ENCODE results near the gene DBNL.

Gene DBNL

DNA sequence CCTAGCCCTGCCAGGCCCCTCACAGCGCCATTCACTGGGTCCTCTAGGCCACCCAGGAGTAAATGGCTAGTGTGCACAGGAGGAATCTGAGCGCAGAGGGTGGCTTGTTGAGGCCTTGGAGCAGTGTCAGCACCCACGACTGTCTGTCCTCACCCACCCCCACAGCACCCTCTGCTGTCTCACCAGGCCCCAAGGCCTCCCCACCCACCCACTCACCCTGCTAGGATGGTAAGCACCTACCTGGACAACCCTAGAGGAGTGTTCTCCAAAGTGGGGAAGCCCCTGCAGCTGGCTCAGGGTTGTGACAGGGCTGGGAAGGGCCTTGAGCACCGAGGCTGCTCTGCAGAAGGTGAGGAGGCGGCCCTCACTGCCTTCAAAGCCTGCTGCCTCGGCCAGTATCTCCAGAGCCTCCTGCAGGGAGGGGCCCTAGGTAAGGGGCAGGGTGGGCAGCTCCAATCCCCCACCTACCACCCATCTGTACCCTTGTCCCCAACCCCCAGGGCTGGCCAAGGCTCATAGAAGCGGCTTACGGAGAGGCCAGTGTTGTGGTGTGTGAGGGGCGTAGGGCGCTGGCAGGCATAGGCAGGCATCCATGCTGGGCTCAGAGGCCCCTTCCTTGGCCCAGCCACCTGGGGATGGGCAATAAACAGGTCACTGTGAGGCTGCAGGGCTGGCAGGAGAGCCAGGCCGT is 35.0 kb downstream of the DBNL start:
- H3K36me3 Mint-ChIP-seq (ENCODE audit: insufficient read depth) = peaks cover 30% of the 10 kb centered on the region
- peaks cover 38% of the 10 kb centered on the region for H3K4me1 Mint-ChIP-seq
- no peaks in the 10 kb centered on the region for H3K27me3 Mint-ChIP-seq
- no peaks in the 10 kb centered on the region for H3K9me3 Mint-ChIP-seq
- no peak for DNase-seq (ENCODE audit: low spot score in 2 of 2)
- H3K27ac Mint-ChIP-seq (ENCODE audit: low read depth) = no peak overlapping the region
- no peak overlapping the region for H3K4me3 Mint-ChIP-seq
- ATAC-seq (replicated peaks; ENCODE audit: extremely low read depth, poor library complexity, severe bottlenecking) = no peak

DNA sequence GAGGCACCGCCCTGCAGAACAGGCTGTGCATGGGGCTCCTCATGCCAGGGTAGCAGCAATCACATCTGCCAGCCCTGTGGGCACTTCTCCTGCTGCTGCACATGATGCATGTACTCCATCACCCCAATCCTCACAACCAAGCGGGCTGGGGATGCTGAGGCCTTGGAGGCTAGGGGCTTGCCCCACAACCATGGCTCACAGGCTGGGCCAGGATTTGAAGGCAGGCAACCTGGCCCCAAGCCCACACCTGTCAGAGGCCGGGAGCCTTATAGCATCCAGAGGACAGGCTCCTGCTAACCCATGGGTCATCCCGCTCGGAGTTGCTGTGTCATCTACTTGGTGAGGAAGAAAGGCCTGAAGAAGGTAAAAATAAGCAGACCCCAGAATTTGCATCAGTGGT is 35.6 kb downstream of the DBNL start:
- H3K36me3 Mint-ChIP-seq (ENCODE audit: insufficient read depth) = peaks cover 25% of the 10 kb centered on the region
- H3K27me3 Mint-ChIP-seq = no peaks in the 10 kb centered on the region
- H3K4me1 Mint-ChIP-seq = peaks cover 38% of the 10 kb centered on the region
- ATAC-seq (replicated peaks; ENCODE audit: extremely low read depth, poor library complexity, severe bottlenecking) (no peak), DNase-seq (ENCODE audit: low spot score in 2 of 2) (no peak)
- H3K4me3 Mint-ChIP-seq = no peak overlapping the region
- no peak overlapping the region for H3K27ac Mint-ChIP-seq (ENCODE audit: low read depth)
- no peaks in the 10 kb centered on the region for H3K9me3 Mint-ChIP-seq

DNA sequence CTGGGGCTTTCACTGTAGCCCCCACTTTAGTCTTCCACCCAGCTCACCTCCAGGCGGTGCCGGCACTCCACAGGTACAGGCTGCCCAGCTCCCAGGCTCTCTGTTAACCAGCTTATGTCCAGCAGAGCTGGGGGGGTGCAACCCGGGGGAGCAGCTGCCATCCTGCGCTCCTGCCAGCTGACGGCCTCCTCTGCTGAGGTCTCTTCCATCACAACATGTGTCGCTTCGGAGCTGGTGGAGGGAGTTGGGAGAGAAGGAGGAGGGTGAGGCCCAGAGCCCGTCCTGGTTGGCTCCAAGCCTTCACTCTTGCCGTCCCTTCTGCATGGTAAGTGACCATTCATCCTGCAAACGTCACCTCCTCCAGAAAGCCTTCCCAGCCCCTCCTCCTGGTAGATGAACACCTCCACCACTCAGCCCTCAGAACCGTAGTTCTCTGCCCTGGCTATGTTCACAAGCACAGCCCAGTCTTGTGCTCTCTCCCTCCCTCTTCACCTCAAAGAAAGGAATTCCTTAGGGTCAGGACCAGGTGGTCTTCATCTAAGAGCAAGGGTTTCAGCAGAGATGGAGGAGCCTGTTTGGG is 36.3 kb downstream of the DBNL start:
- Mint-ChIP-seq H3K9me3 (no peaks in the 10 kb centered on the region), H3K36me3 (ENCODE audit: insufficient read depth) (peaks cover 20% of the 10 kb centered on the region), H3K27me3 (no peaks in the 10 kb centered on the region), H3K4me1 (peaks cover 38% of the 10 kb centered on the region), H3K4me3 (peak overlapping the region; percentile 84), H3K27ac (ENCODE audit: low read depth) (peak overlapping the region; percentile 89)
- DNase-seq (ENCODE audit: low spot score in 2 of 2) (no peak), ATAC-seq (replicated peaks; ENCODE audit: extremely low read depth, poor library complexity, severe bottlenecking) (no peak)

DNA sequence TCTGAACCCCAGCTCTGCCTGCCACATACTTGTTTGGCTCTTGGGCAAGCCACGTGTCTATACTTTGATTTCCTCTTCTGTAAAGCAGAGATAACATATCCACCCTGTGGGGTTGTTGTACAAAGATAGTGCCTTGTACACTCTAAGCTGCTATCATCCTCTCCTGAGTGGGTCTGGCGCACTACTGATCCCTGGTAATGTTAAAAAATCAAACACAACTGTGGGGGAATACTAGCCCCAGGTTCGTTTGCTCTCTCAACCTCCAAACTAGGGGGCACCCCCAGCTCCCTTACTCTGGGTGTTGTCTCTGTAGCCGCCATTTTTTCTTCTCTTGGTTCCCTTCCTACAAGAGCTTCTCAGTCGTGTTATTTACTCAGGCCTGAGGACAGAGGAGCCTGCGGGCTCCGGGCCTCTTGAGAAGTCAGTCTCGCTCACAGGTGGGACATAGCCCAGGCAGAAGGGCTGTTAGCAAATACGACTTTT is 36.8 kb downstream of the DBNL start:
- peak overlapping the region; percentile 84 for H3K4me3 Mint-ChIP-seq
- peaks cover 18% of the 10 kb centered on the region for H3K36me3 Mint-ChIP-seq (ENCODE audit: insufficient read depth)
- DNase-seq (ENCODE audit: low spot score in 2 of 2) = no peak
- ATAC-seq (replicated peaks; ENCODE audit: extremely low read depth, poor library complexity, severe bottlenecking) = no peak
- H3K9me3 Mint-ChIP-seq = no peaks in the 10 kb centered on the region
- peaks cover 38% of the 10 kb centered on the region for H3K4me1 Mint-ChIP-seq
- no peaks in the 10 kb centered on the region for H3K27me3 Mint-ChIP-seq
- peak overlapping the region; percentile 89 for H3K27ac Mint-ChIP-seq (ENCODE audit: low read depth)

DNA sequence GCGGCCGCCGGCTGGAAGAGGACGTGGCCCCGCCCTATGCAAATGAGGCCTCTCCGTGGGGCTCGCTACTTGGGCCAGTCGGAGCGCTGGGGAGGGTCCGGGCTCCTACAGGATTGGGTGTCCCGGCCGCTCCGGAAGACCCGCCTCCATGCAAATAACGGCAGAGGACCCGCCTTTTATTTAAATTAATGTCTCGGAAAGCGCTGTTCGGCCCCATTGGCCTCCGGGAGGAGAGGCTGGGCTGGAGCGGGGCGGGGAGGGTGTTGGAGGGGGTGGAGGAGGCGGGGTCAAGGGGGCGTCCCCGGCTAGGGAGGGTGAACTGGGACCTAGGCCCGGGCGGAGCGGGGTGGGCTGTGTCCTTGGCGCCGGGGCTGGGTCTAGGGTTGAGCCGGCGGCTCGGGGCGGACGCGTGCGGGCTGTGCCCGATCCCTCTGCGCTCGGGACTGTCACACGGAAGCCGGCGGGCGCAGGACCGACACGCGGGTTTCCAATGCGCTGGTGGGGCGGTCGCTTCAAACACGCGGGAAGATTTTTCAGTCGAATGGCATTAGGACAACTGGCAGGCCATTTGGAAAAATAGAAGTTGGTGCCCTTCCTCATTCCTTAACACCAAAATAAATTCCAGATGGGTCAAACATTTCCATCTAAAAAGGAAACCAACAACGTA is 38.2 kb downstream of the DBNL start:
- DNase-seq (ENCODE audit: low spot score in 2 of 2) (peak; percentile 90 to 96), ATAC-seq (replicated peaks; ENCODE audit: extremely low read depth, poor library complexity, severe bottlenecking) (peak; percentile 93)
- peak overlapping the region; percentile 84 for H3K4me3 Mint-ChIP-seq
- H3K36me3 Mint-ChIP-seq (ENCODE audit: insufficient read depth) = peaks cover 15% of the 10 kb centered on the region
- no peaks in the 10 kb centered on the region for H3K27me3 Mint-ChIP-seq
- H3K9me3 Mint-ChIP-seq = no peaks in the 10 kb centered on the region
- H3K4me1 Mint-ChIP-seq = peaks cover 35% of the 10 kb centered on the region
- peak overlapping the region; percentile 89 for H3K27ac Mint-ChIP-seq (ENCODE audit: low read depth)

DNA sequence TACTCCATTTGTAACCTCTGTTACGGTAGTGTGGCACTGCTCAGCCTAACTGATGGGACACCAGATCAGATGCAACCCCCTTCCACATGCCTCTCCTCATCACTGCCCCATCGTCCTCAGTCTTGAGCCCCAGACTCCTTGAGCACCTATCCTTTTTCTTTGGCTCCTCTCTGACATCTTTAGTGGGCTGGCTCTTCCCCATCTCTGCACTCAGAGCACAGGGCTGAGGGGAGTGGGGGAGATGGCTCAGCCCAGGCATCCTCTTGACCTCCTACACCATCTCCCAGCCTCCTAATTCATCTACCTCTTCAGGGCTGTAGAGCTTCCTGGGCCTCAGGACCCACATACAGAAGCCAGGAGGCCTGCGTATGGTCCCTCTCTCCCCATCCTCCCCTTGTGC is 39.3 kb downstream of the DBNL start:
- ATAC-seq (replicated peaks; ENCODE audit: extremely low read depth, poor library complexity, severe bottlenecking) (no peak), DNase-seq (ENCODE audit: low spot score in 2 of 2) (no peak)
- Mint-ChIP-seq H3K4me3 (peak overlapping the region; percentile 84), H3K27me3 (no peaks in the 10 kb centered on the region), H3K27ac (ENCODE audit: low read depth) (peak overlapping the region; percentile 50), H3K4me1 (peaks cover 24% of the 10 kb centered on the region), H3K36me3 (ENCODE audit: insufficient read depth) (peaks cover 10% of the 10 kb centered on the region), H3K9me3 (no peaks in the 10 kb centered on the region)

DNA sequence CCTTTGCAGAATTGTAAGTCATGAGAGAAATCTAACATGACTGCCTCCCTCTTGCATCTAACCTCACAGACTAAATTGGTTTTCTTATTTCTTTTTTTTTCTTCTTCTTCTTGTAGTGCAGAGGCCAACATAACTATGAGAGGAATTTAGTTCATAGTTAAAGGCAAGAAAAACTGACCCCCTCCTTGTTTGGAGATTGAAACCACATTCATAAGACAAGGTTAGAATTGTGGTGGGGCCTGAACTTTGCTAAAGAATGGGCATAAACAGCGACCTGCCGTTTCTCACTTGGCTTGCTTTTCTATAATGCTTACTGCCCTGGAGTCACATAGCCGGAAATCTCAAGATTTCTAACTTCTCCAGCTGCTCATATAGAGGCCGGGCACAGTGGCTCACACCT is 40.2 kb downstream of the DBNL start:
- H3K27ac Mint-ChIP-seq (ENCODE audit: low read depth) = no peak overlapping the region
- no peaks in the 10 kb centered on the region for H3K27me3 Mint-ChIP-seq
- ATAC-seq (replicated peaks; ENCODE audit: extremely low read depth, poor library complexity, severe bottlenecking) (no peak), DNase-seq (ENCODE audit: low spot score in 2 of 2) (no peak)
- no peaks in the 10 kb centered on the region for H3K9me3 Mint-ChIP-seq
- H3K36me3 Mint-ChIP-seq (ENCODE audit: insufficient read depth) = peaks cover 10% of the 10 kb centered on the region
- H3K4me3 Mint-ChIP-seq = no peak overlapping the region
- H3K4me1 Mint-ChIP-seq = peaks cover 24% of the 10 kb centered on the region

DNA sequence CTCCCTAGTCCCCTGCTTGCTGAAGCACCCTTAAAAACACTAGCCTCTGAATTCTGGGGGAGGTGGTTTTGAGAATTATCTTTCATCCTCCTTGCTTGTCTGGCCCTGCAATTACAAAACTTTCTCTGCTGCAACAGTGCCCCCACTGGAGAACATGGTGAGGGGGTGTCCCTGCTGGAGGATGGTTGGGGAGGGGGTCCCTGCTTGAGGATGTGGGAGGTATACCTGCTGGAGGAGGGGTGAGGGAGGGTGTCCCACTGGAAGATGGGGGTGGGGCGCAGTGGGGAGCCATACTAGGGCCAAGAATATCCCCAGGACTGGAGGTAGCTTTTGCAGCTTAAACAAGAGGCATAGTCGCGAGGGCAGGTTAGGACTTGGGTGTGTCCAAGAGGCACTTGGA is 41.0 kb downstream of the DBNL start:
- ATAC-seq (replicated peaks; ENCODE audit: extremely low read depth, poor library complexity, severe bottlenecking) = no peak
- Mint-ChIP-seq H3K4me1 (peaks cover 23% of the 10 kb centered on the region), H3K36me3 (ENCODE audit: insufficient read depth) (peaks cover 6% of the 10 kb centered on the region), H3K27me3 (peaks cover 2% of the 10 kb centered on the region), H3K4me3 (no peak overlapping the region), H3K27ac (ENCODE audit: low read depth) (no peak overlapping the region), H3K9me3 (no peaks in the 10 kb centered on the region)
- DNase-seq (ENCODE audit: low spot score in 2 of 2) = no peak

DNA sequence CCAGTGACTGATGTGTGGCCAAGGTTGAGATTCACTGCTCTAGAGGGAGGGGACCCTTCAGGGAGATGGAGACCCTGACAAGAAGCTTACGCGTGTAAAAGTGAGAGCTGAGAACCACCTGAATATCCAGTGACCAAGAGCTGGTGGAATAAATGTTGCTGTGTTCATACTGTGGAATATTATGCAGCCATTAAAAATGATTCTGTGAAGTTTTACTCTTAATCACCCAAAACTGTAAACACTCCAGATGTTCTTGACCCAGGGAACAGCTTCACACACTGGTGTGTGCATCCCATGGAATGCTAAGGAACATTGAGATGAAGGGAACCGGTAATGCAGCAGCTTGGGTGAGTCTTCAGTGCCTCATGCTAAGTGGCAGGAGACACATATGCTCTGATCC is 42.1 kb downstream of the DBNL start:
- DNase-seq (ENCODE audit: low spot score in 2 of 2) (no peak), ATAC-seq (replicated peaks; ENCODE audit: extremely low read depth, poor library complexity, severe bottlenecking) (no peak)
- Mint-ChIP-seq H3K36me3 (ENCODE audit: insufficient read depth) (peaks cover 2% of the 10 kb centered on the region), H3K4me1 (peaks cover 12% of the 10 kb centered on the region), H3K27me3 (peaks cover 10% of the 10 kb centered on the region), H3K4me3 (no peak overlapping the region), H3K27ac (ENCODE audit: low read depth) (no peak overlapping the region), H3K9me3 (no peaks in the 10 kb centered on the region)

DNA sequence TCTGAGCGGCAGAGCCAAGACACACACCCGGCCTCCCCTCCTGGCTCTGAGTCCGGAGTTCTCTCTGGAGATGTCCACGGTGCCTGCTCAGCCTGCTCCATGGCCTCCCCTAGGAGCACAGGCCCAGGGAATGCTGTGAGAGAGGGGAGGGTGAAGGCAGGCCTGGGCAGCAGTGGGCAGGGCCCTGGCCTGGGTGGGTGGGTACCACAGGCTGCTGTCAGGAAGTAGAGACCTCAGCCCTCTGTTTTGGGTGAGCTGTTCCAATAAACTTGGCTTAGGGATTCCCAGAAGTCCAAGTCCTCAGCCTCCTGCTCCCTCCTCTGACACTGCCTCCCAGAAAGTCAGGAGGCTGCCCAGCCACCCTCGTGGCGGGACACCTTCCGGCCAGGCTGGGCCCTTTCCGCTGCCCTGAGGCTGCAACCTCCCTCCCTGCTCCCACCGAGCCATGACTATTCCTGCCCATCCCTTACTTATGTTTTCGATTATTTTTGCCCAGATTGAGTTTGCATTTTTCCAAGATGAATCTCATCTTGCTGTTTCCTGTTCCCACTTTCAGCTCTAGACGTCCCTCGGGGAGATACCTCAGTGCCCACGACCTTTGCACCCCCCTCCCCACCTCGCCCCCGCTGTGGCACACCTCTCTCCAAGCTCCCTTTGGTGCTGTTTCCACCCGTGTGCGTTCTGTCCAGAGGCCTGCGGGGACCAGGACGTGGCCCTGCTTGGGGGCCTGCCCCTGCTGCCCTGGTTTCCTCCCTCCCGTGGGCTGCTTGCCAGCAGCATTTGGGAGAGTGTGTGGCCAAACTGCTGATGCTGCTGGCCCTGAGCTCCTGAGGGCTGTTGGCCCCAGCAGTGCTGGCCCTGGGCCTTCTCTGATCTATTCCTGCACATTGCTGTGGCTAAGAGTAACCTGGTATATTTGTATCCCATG is 43.7 kb downstream of the DBNL start:
- H3K4me3 Mint-ChIP-seq = no peak overlapping the region
- no peaks in the 10 kb centered on the region for H3K36me3 Mint-ChIP-seq (ENCODE audit: insufficient read depth)
- no peak for ATAC-seq (replicated peaks; ENCODE audit: extremely low read depth, poor library complexity, severe bottlenecking)
- peaks cover 10% of the 10 kb centered on the region for H3K27me3 Mint-ChIP-seq
- H3K4me1 Mint-ChIP-seq = peaks cover 6% of the 10 kb centered on the region
- H3K9me3 Mint-ChIP-seq = no peaks in the 10 kb centered on the region
- no peak for DNase-seq (ENCODE audit: low spot score in 2 of 2)
- no peak overlapping the region for H3K27ac Mint-ChIP-seq (ENCODE audit: low read depth)

DNA sequence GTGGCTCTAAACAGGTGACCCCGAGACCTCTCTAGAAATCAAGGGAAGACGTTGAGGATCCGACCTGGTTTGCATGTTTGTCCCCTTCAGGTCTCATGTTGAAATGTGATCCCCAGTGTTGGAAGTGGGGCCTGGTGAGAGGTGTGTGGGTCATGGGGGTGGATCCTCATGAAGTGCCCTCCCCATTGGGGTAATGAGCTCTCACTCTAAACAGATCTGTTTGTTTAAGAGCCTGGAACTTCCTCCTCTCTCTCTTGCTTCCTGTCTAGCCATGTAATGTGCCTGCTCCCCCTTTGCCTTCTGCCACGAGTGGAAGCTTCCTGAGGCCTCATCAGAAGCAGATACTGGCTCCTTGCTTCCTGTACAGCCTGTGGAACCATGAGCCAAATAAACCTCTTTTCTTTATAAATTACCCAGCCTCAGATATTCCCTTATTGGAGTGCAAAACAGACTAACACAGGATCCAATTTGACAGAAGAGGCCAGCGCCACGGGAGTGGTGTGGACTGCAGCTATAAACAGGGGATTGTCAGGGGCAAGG is 48.7 kb downstream of the DBNL start:
- no peak for DNase-seq (ENCODE audit: low spot score in 2 of 2)
- Mint-ChIP-seq H3K9me3 (no peaks in the 10 kb centered on the region), H3K4me3 (no peak overlapping the region), H3K36me3 (ENCODE audit: insufficient read depth) (no peaks in the 10 kb centered on the region), H3K4me1 (no peaks in the 10 kb centered on the region), H3K27ac (ENCODE audit: low read depth) (no peak overlapping the region), H3K27me3 (peaks cover 10% of the 10 kb centered on the region)
- no peak for ATAC-seq (replicated peaks; ENCODE audit: extremely low read depth, poor library complexity, severe bottlenecking)

DNA sequence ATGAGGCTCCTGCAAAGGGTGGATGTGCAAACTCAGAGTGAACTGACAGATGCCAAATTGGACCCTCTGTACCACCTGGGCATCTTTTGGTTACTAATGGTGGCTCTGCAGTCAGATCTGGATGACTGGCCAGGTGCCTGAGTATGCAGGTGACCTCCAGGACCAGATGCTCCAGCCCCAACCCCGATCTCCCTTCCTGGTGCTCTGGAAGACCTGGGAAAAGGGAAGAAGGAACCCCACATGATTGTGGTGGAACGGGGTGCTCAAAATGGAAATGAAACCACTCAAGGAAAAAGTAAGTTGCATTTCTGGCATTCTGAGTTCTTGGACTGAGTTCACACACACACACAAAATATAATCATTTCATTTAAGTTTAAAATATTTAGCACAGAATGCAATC is 49.9 kb downstream of the DBNL start:
- peaks cover 10% of the 10 kb centered on the region for H3K27me3 Mint-ChIP-seq
- ATAC-seq (replicated peaks; ENCODE audit: extremely low read depth, poor library complexity, severe bottlenecking) (no peak), DNase-seq (ENCODE audit: low spot score in 2 of 2) (no peak)
- H3K36me3 Mint-ChIP-seq (ENCODE audit: insufficient read depth) = no peaks in the 10 kb centered on the region
- peak overlapping the region; percentile 30 for H3K27ac Mint-ChIP-seq (ENCODE audit: low read depth)
- no peak overlapping the region for H3K4me3 Mint-ChIP-seq
- H3K4me1 Mint-ChIP-seq = no peaks in the 10 kb centered on the region
- H3K9me3 Mint-ChIP-seq = no peaks in the 10 kb centered on the region
